Medulla oblongata (tissue), 1 donor: ENCODE results near the gene MASP2.
"Not testable (repeated sequence)": the region's sequence is repeated elsewhere in the genome, so short reads cannot be mapped to it uniquely, and the experiment has no call there.

ENCODE experiments used
- DNase-seq: peaks from one replicate; pipeline ENCODE4 v3.0.0-alpha.2; 2015; ENCODE audit errors: extremely low spot score

MASP2 gene

GRCh38 chr1:11039351-11040104 is 7.5 kb downstream of the MASP2 start:
- DNase-seq = no peak

- DNase-seq = peak; percentile 95
These were observed 9.3 kb downstream of the MASP2 start for GRCh38 chr1:11037740-11038182.

- DNase-seq = not testable (repeated sequence)
These were observed 9.9 kb downstream of the MASP2 start for GRCh38 chr1:11037019-11037739.

- no peak for DNase-seq
These were observed 15.3 kb downstream of the MASP2 start for GRCh38 chr1:11031624-11032262.

- DNase-seq = no peak
These were observed 16.2 kb downstream of the MASP2 start for GRCh38 chr1:11030865-11031264.

- DNase-seq = no peak
These were observed 19.0 kb downstream of the MASP2 start for GRCh38 chr1:11028018-11028417.

- DNase-seq = no peak
These were observed 19.7 kb downstream of the MASP2 start for GRCh38 chr1:11027316-11027715.

- no peak for DNase-seq
These were observed 20.1 kb downstream of the MASP2 start for GRCh38 chr1:11026903-11027302.

GRCh38 chr1:11026052-11026451 is 21.0 kb downstream of the MASP2 start:
- no peak for DNase-seq

- no peak for DNase-seq
These were observed 21.4 kb downstream of the MASP2 start for GRCh38 chr1:11025618-11026017.

GRCh38 chr1:11024874-11025203 is 22.2 kb downstream of the MASP2 start:
- no peak for DNase-seq

GRCh38 chr1:11024154-11024873 is 22.7 kb downstream of the MASP2 start:
- DNase-seq = no peak

GRCh38 chr1:11023201-11023600 is 23.8 kb downstream of the MASP2 start:
- DNase-seq = no peak

- DNase-seq = no peak
These were observed 27.1 kb downstream of the MASP2 start for GRCh38 chr1:11019971-11020370.

- DNase-seq = not testable (repeated sequence)
These were observed 27.7 kb downstream of the MASP2 start for GRCh38 chr1:11019358-11019757.

- peak; percentile 6 for DNase-seq
These were observed 33.9 kb downstream of the MASP2 start for GRCh38 chr1:11013160-11013531.

- peak; percentile 93 for DNase-seq
These were observed 34.5 kb downstream of the MASP2 start, which contains the start of gene TARDBP for GRCh38 chr1:11012260-11013159. TSS of gene TARDBP (plus strand) at chr1:11012654. CDS start at chr1:11013728, 1,074 bp downstream.

- DNase-seq = no peak
These were observed 46.5 kb downstream of the MASP2 start for GRCh38 chr1:11000526-11000925.

- no peak for DNase-seq
These were observed 50.9 kb downstream of the MASP2 start for GRCh38 chr1:10996100-10996499.

- no peak for DNase-seq
These were observed 54.2 kb downstream of the MASP2 start for GRCh38 chr1:10992864-10993263.

GRCh38 chr1:10992004-10992403 is 55.0 kb downstream of the MASP2 start:
- DNase-seq = not testable (repeated sequence)
